RWPE1 (cell line): Measurements from ENCODE around the gene WDR41.

ENCODE experiments used
- CTCF ChIA-PET: fragments of 350-600 bp; sonication (Branson Sonifier 250); formaldehyde crosslinking; extraction: SDS; loops from one replicate; lab custom pipeline; 2021; lab: Yijun Ruan, JAX
- POLR2A ChIA-PET: fragments of 400-600 bp; formaldehyde crosslinking; extraction: SDS; loops from one replicate; lab custom pipeline; 2020; ENCODE audit warnings: antibody characterized with exemption; ENCODE audit not compliant: low non-redundant PET; lab: Yijun Ruan, JAX
- DNase-seq: peaks from one replicate; pipeline ENCODE4 v3.0.0; 2012; ENCODE audit warnings: low spot score
- H3K27ac ChIP-seq: fragments of 450-650 bp; 2 replicates; pipeline ENCODE4 v1.5.1; 2017
- CTCF ChIP-seq: fragments of 450-650 bp; conservative IDR thresholded peaks from 2 replicates; pipeline ENCODE4 v1.5.1; 2017; ENCODE audit warnings: low read depth, mild to moderate bottlenecking

The WDR41 gene

GRCh38 chr5:77449277-77449676 is 42.8 kb downstream of the WDR41 start:
- TF ChIP-seq CTCF, result no peak
- DNase-seq, result no peak
- H3K27ac ChIP-seq, result no peak overlapping the region
- ChIA-PET POLR2A (no interaction called here), CTCF (interaction anchor here (0.6 kb wide), 1 partner anchor 1764 kb away, joined by 3 read pairs; no protein-coding TSS in a partner anchor)

- ChIA-PET POLR2A (no interaction called here), CTCF (no interaction called here)
- DNase-seq, result no peak
- no peak for TF ChIP-seq CTCF
- no peak overlapping the region for H3K27ac ChIP-seq
These were observed 43.3 kb downstream of the WDR41 start for GRCh38 chr5:77448831-77449230.

GRCh38 chr5:77444356-77444755 is 47.8 kb downstream of the WDR41 start:
- ChIA-PET CTCF (interaction anchor here (0.6 kb wide), 2 partner anchors 9 to 124 kb away, joined by 3 read pairs; no protein-coding TSS in a partner anchor), POLR2A (no interaction called here)
- no peak for DNase-seq
- H3K27ac ChIP-seq, result no peak overlapping the region
- TF ChIP-seq CTCF, result no peak

GRCh38 chr5:77443670-77444069 is 48.4 kb downstream of the WDR41 start:
- TF ChIP-seq CTCF, result no peak

GRCh38 chr5:77438071-77438470 is 54.0 kb downstream of the WDR41 start:
- no peak overlapping the region for H3K27ac ChIP-seq
- ChIA-PET POLR2A (no interaction called here), CTCF (no interaction called here)
- DNase-seq, result no peak
- no peak for TF ChIP-seq CTCF

More at GRCh38 chr5:77443670-77444069, 48.4 kb downstream of the WDR41 start:
- H3K27ac ChIP-seq, result no peak overlapping the region
- POLR2A ChIA-PET, result no interaction called here
- CTCF ChIA-PET, result interaction anchor here (0.6 kb wide), 3 partner anchors 8 to 860 kb away, joined by 3 read pairs; no protein-coding TSS in a partner anchor
- no peak for DNase-seq

- no peak for TF ChIP-seq CTCF
- ChIA-PET POLR2A (no interaction called here), CTCF (interaction anchor here (0.6 to 1.8 kb wide), 5 partner anchors 10 to 351 kb away, joined by 3 to 5 read pairs (median 3); no protein-coding TSS in a partner anchor)
- H3K27ac ChIP-seq, result no peak overlapping the region
- DNase-seq, result no peak
These were observed 54.9 kb downstream of the WDR41 start for GRCh38 chr5:77437194-77437593.
